Stimulated activated CD4-positive, alpha-beta T cell treated with anti-CD3 and anti-CD28 coated beads, Interleukin-15, amount 100 ng/mL, for 1 hour (primary cell): ENCODE results near the gene OR8S1.

ENCODE experiments used
- DNase-seq, 2 donors: peaks; one replicate each; pipeline ENCODE4 v3.0.0-alpha.2; 2020; ENCODE audit warnings: low read depth in 1 of 2, low spot score in 1 of 2

OR8S1 gene

DNA sequence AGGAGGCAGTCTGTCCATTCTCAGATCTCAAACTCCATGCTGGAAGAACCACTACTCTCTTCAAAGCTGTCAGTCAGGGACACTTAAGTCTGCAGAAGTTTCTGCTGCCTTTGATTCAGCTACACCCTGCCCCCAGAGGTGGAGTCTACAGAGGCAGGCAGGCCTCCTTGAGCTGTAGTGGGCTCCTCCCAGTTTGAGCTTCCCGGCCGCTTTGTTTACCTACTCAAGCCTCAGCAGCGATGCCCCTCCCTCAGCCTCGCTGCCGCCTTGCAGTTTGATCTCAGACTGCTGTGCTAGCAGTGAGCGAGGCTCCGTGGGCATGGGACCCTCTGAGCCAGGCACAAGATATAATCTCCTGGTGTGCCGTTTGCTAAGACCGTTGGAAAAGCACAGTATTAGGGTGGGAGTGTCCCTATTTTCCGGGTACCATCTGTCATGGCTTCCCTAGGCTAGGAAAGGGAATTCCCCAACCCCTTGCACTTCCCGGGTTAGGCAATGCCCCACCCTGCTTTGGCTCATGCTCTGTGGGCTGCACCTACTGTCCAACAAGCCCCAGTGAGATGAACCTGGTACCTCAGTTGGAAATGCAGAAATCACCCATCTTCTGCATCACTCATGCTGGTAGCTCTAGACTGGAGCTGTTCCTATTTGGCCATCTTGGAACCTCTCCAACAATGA, 28.4 kb downstream of the OR8S1 start:
- peak in 1 of 2 donors; percentile 9 for DNase-seq

DNA sequence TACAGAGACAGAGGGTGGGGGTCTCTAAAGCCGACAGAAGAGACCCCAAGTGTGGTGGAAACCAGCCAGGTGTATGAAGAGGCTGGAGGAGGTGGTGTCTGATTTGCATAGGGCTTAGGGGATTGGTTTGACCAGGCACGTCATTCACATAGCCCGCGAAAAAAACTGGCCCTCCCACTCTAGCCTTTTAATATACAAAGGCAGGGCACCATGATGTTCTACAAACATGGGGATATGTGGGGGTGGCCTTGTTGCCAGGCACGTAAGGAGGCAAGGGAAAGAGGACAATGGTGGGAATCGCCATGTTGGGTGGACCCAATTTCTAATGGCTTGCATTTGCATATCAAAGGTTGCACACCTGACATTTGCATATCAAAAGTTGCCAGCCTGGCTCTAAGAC, 31.2 kb downstream of the OR8S1 start:
- DNase-seq, result no peak

DNA sequence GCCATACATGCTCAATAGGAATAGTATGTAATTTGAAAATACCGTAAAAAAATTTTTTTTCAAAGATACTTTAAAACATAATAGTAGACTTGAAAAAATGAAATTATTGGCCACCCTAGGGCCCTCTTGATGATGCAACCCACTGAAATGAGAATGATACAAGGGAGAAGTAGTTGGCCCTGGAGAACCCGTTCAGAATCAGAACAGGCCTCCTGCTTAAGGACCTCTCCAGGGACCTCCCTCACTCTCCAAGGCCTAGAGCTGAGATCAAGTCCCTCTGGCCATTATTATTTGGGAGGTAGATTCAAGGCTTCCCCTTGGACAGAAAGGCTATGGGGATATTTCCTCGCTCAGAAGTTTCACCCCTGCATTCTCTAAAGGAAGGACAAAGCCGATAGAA, 32.5 kb downstream of the OR8S1 start:
- no peak for DNase-seq

DNA sequence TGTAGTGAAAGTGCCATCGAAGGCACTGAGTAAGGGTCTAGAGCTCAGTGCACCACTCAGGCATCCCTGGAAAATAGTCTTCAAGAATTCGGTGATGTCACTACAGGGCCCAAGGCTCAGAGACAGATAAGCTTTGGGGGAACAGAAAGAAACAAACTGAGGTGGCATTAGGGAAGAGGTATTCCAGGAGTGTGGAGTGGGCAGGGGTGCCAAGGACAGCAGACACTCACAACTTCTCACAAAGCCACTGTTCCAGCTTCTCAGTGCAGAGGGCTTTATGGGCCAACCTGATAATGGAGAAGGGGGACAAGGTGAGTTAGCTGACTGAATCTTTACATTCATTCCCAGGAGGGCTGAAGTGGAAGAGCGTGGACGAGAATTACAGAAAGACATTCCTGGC, 42.3 kb downstream of the OR8S1 start:
- DNase-seq, result no peak

- no peak for DNase-seq
These were observed 44.5 kb downstream of the OR8S1 start, which contains the start of gene LALBA for GRCh38 chr12:48569946-48570345. Gene LALBA, minus strand, starts transcription at chr12:48570046. Its CDS starts 26 bp downstream, at chr12:48570020.

DNA sequence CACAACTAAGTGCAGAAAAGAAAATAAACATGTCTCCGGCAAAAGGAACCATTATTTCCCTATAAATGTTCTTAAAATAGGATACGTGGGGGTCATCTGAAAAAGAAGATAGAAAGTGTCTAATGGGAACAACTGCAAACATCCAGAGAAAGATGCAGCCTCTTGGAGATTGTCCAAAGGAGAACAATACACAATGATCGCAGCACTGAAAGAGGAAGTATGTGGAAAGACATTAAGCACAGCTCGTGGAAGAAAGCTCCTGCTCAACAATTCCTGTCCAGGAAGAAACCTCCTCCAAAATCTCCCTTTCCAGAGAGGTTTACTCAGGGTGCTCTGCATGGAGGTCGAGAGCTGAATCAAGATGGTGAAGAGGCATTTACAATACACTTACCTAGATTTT, 46.9 kb downstream of the OR8S1 start:
- DNase-seq, result no peak
